Gastroesophageal sphincter (tissue), 3 donors: Measurements from ENCODE around the gene PABPN1.

Experiments
- EP300 ChIP-seq: sonication (generic); formaldehyde crosslinking; IDR thresholded peaks from one replicate; pipeline ENCODE4 v1.6.1; 2017; ENCODE audit warnings: antibody characterized with exemption, mild to moderate bottlenecking
- POLR2A ChIP-seq, 2 donors: fragments of 450-650 bp; IDR thresholded peaks; one replicate each; pipeline ENCODE4 v1.6.1; 2017; ENCODE audit warnings: antibody characterized with exemption in 2 of 2, mild to moderate bottlenecking in 2 of 2, moderate library complexity in 1 of 2
- POLR2AphosphoS5 ChIP-seq: sonication (generic); formaldehyde crosslinking; IDR thresholded peaks from one replicate; pipeline ENCODE4 v1.6.1; 2017; ENCODE audit warnings: antibody characterized with exemption
- TF ChIP-seq, protein P1 (sequence below), 4 experiments: fragments of 200-600 bp in 2 of 4; fragments of 450-650 bp in 2 of 4; sonication (generic) in 1 of 4; IDR thresholded peaks; one replicate each; pipeline ENCODE4 v1.5.1; 2017 to 2019; ENCODE audit warnings: antibody characterized with exemption in 4 of 4, mild to moderate bottlenecking in 2 of 4, moderate library complexity in 2 of 4

DNA sequence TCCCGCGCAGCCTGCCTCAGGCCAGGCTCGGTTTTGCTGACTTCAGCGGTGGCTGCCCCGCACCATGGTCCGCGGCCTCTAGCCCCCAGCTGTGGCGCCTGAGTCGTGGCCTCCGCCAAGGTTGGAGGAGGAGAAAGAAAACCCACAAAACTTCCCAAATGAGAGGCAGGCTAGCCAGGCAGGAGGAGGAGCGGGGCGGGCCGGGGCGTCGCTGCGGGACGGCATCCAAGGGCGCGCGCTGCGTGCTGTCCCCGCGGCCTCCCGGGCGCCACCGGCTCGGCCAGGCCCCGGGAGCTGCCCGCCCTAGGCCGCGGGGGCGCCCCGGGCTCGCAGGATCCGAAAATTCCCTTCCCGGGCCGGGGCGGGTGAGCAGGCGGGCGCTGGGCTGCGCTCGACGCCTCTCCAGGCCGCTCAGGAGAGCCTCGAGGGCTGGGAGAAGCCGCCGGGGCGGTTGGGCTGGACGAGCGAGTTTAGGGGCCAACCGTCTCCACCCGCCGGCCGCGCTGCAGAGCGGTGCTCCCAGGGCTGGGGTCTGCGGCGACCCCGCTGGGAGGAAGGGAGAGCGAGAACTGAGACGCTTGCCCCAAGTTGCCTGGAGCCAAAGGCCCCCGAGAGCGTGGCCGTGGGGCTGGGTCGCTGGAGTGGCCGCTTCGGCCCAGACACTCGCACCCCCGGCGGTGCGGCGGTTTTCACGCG is 43.9 kb downstream of the PABPN1 start, which contains the start of gene EFS:
- TF ChIP-seq, protein P1, sequence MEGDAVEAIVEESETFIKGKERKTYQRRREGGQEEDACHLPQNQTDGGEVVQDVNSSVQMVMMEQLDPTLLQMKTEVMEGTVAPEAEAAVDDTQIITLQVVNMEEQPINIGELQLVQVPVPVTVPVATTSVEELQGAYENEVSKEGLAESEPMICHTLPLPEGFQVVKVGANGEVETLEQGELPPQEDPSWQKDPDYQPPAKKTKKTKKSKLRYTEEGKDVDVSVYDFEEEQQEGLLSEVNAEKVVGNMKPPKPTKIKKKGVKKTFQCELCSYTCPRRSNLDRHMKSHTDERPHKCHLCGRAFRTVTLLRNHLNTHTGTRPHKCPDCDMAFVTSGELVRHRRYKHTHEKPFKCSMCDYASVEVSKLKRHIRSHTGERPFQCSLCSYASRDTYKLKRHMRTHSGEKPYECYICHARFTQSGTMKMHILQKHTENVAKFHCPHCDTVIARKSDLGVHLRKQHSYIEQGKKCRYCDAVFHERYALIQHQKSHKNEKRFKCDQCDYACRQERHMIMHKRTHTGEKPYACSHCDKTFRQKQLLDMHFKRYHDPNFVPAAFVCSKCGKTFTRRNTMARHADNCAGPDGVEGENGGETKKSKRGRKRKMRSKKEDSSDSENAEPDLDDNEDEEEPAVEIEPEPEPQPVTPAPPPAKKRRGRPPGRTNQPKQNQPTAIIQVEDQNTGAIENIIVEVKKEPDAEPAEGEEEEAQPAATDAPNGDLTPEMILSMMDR (IDR thresholded peaks at IDR 0.05): no peak
- TF ChIP-seq POLR2A (IDR thresholded peaks at IDR 0.05) (peak; percentile 26 to 38), EP300 (no peak), POLR2AphosphoS5 (no peak)
